D721Med (cell line): Measurements from ENCODE around the gene CELF6.

Source experiments
- DNase-seq: peaks from one replicate; pipeline ENCODE4 v3.0.0; 2011; ENCODE audit warnings: low spot score; ENCODE audit not compliant: insufficient read length
- FAIRE-seq: peaks from 2 replicates; lab custom pipeline; 2011; peaks lifted over from hg19 to GRCh38; lab: Jason Lieb, UNC
- TF ChIP-seq, protein P1 (sequence below): IDR thresholded peaks from 2 replicates; pipeline ENCODE4 v1.5.1; 2012; ENCODE audit warnings: mild to moderate bottlenecking, control low read depth; ENCODE audit not compliant: insufficient read depth; ENCODE audit errors: missing control alignments

The CELF6 gene

DNA sequence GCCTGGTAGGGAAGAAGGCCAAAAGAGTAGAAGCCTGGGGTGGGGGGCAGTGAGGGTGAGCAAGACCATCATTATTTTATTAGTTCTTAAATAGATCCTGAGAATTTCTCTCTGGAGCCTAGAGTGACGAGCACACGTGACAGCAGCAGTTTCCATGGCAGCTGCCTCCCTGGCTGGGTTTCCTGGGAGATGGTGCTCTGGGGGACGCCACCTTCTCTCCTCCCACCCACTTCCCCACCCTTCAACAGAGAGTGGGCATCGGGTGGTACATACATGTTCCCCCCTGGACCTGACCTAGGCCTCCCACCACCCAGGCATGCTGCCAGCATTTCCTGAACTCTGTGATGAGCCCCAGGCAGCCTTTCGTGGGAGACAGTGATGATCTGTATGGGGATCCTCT lies 12.9 kb downstream of the CELF6 start:
- no peak for FAIRE-seq

DNA sequence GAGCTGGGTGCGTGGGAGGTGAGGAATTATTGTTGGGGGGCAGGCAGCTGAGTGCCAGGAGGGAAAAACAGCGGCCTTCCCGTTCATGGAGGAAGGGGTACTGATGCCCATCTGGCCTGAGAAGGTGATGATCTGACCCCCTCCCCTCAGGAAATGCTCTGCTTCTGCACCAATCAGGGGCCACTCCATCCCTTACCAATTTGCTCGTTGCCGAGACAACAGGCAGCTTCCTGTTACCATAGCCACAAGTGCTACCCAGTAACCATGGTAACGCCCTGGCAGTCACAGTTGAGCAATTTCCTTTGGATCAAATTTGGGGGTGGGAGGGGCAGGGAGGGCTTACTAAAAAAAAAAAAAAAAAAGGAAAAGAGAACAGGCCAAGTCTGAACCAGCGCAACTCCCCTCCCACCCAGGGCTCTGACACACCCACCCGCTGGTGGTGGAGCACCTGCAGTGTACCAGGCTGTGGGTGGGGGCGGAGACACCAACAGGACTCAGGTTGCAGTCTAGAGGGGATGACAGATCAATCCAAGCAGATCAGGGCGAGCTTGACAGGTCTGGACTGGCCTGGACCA lies 13.7 kb downstream of the CELF6 start:
- no peak for DNase-seq
- no peak for FAIRE-seq
- TF ChIP-seq, protein P1, sequence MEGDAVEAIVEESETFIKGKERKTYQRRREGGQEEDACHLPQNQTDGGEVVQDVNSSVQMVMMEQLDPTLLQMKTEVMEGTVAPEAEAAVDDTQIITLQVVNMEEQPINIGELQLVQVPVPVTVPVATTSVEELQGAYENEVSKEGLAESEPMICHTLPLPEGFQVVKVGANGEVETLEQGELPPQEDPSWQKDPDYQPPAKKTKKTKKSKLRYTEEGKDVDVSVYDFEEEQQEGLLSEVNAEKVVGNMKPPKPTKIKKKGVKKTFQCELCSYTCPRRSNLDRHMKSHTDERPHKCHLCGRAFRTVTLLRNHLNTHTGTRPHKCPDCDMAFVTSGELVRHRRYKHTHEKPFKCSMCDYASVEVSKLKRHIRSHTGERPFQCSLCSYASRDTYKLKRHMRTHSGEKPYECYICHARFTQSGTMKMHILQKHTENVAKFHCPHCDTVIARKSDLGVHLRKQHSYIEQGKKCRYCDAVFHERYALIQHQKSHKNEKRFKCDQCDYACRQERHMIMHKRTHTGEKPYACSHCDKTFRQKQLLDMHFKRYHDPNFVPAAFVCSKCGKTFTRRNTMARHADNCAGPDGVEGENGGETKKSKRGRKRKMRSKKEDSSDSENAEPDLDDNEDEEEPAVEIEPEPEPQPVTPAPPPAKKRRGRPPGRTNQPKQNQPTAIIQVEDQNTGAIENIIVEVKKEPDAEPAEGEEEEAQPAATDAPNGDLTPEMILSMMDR = no peak

More for the DNA sequence above, 12.9 kb downstream of the CELF6 start:
- DNase-seq = no peak
- TF ChIP-seq, protein P1 = no peak

DNA sequence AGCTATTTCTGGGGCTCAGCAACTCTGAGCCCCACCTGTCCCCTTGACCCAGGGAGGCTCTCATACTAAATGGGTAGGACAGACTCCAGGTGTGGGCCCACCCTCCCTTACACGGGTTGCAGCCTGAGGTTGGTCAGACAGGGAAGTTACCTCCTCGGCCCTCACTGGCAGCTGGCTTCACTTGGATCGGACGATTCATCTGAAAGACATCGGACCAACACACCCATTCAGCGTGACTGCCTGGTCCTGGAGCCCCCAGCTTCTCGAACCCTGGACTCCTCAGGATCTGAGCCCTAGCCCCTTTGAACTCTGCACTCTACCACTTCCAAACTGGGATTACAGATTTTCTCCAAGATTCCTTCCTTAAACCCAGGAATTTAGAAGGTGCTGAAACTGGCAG lies 15.4 kb downstream of the CELF6 start:
- no peak for DNase-seq
- FAIRE-seq = no peak
- TF ChIP-seq, protein P1 = no peak

DNA sequence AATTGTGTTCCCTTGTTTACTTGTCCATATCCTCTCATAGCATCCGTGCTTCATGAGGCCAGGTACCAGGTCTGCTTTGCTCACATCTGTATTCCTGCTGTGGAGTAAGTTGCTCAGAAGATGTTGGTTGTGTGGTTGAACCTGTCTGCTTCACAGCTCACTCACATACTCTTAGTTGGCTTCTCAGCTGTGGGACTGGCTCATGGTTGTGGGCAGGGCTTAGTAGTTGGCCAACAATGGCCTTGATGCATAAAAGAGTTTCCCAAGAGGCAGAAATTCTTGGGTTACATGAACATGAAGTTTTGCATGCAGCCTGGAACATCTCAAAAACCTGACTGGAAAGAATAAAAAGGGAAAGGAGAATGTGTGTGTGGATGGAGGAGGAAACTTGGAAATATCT lies 17.0 kb downstream of the CELF6 start:
- TF ChIP-seq, protein P1 = no peak
- DNase-seq (no peak), FAIRE-seq (no peak)

DNA sequence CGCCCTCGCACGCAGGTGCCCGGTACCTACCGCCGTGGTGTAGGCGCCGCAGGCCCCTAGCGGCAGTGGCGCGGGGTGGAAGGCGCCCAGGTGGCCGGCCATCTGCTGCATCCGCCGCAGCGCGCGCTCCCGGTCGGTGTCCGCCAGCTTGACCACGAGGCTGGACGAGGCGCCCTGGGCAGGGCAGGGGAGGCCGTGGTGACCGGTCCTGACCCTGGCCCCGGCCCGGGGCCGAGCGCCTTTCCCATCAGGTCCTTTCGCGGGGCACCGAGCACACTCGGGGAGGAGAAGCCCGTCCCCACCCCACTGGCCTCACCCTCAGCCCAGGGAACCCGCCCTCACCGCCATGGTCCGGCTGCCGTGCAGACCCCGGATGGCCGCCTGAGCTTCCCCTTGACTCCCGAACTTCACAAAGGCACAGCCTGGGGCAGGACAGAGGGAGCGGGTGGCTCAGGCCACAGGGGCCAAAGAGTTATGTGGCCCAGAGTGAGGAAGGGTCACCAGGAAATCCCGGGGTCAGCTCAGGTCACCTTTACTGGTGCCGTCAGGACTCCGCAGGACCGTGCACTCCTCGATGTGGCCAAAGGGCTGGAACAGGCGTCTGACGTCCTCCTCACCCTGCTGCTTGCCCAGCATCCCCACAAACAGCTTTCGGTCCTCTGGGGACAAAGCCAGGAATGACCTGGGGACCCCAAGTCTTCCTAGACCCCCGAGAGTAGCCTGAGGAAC lies 30.2 kb downstream of the CELF6 start:
- FAIRE-seq (no peak), DNase-seq (no peak)

DNA sequence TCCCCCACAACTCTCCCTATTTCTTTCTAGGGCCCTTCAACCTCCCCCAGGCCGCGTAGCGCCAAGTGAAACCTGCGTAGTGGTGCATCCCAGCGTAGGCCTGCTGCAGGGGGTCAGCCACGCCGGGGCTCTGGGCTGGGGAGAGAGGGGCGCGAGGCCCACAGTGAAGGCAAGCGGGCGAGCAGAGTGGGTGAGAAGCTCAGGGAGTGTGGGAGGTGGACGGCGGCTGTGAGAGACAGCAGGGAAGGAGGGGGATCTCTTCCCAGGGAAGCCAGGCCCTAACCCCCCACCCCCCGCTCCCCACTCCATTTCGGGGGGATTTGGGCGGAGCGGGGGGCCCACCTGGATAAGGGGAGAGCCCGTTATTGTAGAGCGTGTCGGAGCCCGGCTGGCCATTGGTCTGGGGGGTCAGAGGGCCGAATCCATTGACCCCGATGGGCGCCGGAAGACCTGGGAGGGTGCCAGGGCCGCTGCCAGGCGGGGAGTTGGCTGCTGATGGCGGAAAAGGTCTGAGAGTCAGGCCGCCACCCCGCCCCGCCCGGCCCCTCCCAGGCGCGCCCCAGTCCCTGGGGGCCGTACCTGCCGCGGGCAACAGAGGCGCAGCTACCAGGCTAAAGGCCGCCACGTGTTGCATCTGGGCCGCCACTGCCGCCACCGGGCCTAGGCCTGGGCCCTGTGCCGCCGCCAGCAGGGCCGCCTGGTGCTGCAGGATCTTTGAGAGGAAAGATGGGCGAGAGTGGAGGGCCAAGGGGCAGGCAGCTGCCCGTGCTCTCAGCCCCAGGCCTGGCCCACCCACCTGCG lies 31.0 kb downstream of the CELF6 start:
- TF ChIP-seq, protein P1 = no peak
- DNase-seq (no peak), FAIRE-seq (no peak)

More for the DNA sequence above, 30.2 kb downstream of the CELF6 start:
- TF ChIP-seq, protein P1 = no peak
